H9 (cell line): ENCODE data around the gene RIIAD1. TPM values are rescaled to one million over a fixed set of nuclear protein-coding genes. Genes with fewer than 3 reads are reported as not detected.

Experiments
- DNase-seq: peaks from one replicate; pipeline ENCODE4 v3.0.0-alpha.2; 2017
- H2AFZ ChIP-seq: one replicate; pipeline ENCODE4 v1.6.1; 2013; ENCODE audit warnings: mild to moderate bottlenecking, low read length, control low read depth, moderate library complexity
- H2AK5ac ChIP-seq: 2 replicates; pipeline ENCODE4 v1.6.1; 2013; ENCODE audit warnings: low read length, control low read depth, mixed read lengths; ENCODE audit not compliant: insufficient read length
- H2BK120ac ChIP-seq: one replicate; pipeline ENCODE4 v1.6.1; 2013; ENCODE audit warnings: low read depth, mild to moderate bottlenecking, low read length, control low read depth, inconsistent platforms; ENCODE audit not compliant: poor library complexity, severe bottlenecking
- H2BK12ac ChIP-seq: 2 replicates; pipeline ENCODE4 v1.6.1; 2013; ENCODE audit warnings: low read length, control low read depth, mixed read lengths, low read depth; ENCODE audit not compliant: insufficient read length
- H2BK15ac ChIP-seq: 2 replicates; pipeline ENCODE4 v1.6.1; 2013; ENCODE audit warnings: low read depth, low read length, control low read depth
- H2BK20ac ChIP-seq: one replicate; pipeline ENCODE4 v1.6.1; 2013; ENCODE audit warnings: low read depth, mild to moderate bottlenecking, low read length, control low read depth, inconsistent platforms; ENCODE audit not compliant: poor library complexity, severe bottlenecking
- H2BK5ac ChIP-seq: 2 replicates; pipeline ENCODE4 v1.6.1; 2013; ENCODE audit warnings: low read length, control low read depth, mixed read lengths; ENCODE audit not compliant: insufficient read length
- H3K14ac ChIP-seq: 2 replicates; pipeline ENCODE4 v1.6.1; 2013; ENCODE audit warnings: low read length, control low read depth; ENCODE audit not compliant: insufficient read depth
- H3K18ac ChIP-seq: 2 replicates; pipeline ENCODE4 v1.6.1; 2013; ENCODE audit warnings: low read depth, mild to moderate bottlenecking, mixed read lengths, low read length, control low read depth; ENCODE audit not compliant: insufficient read length
- H3K23ac ChIP-seq: 2 replicates; pipeline ENCODE4 v1.6.1; 2013; ENCODE audit warnings: low read length, control low read depth, mixed read lengths, low read depth; ENCODE audit not compliant: insufficient read length
- H3K23me2 ChIP-seq: 2 replicates; pipeline ENCODE4 v1.6.1; 2013; ENCODE audit warnings: low read depth, mild to moderate bottlenecking, mixed read lengths, low read length, control low read depth; ENCODE audit not compliant: insufficient read length, poor library complexity, severe bottlenecking
- H3K27ac ChIP-seq: 2 replicates; pipeline ENCODE4 v1.5.1; 2013; ENCODE audit warnings: low read length, control low read depth, mixed read lengths, low read depth; ENCODE audit not compliant: insufficient read length
- H3K27me3 ChIP-seq: 2 replicates; pipeline ENCODE4 v1.6.1; 2013; ENCODE audit warnings: low read length, control low read depth, inconsistent platforms; ENCODE audit not compliant: insufficient read depth
- H3K4ac ChIP-seq: 2 replicates; pipeline ENCODE4 v1.6.1; 2013; ENCODE audit warnings: low read depth, mild to moderate bottlenecking, control low read depth, inconsistent platforms, low read length, moderate library complexity
- H3K4me1 ChIP-seq: 2 replicates; pipeline ENCODE4 v1.6.1; 2013; ENCODE audit warnings: low read length, control low read depth, inconsistent platforms; ENCODE audit not compliant: insufficient read depth
- H3K4me2 ChIP-seq: 2 replicates; pipeline ENCODE4 v1.6.1; 2013; ENCODE audit warnings: low read length, control low read depth, mixed read lengths; ENCODE audit not compliant: insufficient read length, insufficient read depth
- H3K56ac ChIP-seq: 2 replicates; pipeline ENCODE4 v1.6.1; 2013; ENCODE audit warnings: low read depth, mild to moderate bottlenecking, mixed read lengths, low read length, control low read depth; ENCODE audit not compliant: insufficient read length
- H3K79me1 ChIP-seq: 2 replicates; pipeline ENCODE4 v1.6.1; 2013; ENCODE audit warnings: low read depth, mild to moderate bottlenecking, moderate library complexity, low read length, control low read depth, inconsistent platforms; ENCODE audit not compliant: insufficient read depth, poor library complexity, severe bottlenecking
- H3K79me2 ChIP-seq: 2 replicates; pipeline ENCODE4 v1.6.1; 2013; ENCODE audit warnings: low read length, control low read depth, inconsistent platforms; ENCODE audit not compliant: insufficient read depth
- H3K9ac ChIP-seq: 2 replicates; pipeline ENCODE4 v1.6.1; 2013; ENCODE audit warnings: low read length, control low read depth, mixed read lengths; ENCODE audit not compliant: insufficient read length; ENCODE audit errors: extremely low read depth
- H3K9me3 ChIP-seq: one replicate; pipeline ENCODE4 v1.6.1; 2013; ENCODE audit warnings: low read depth, low read length, inconsistent platforms; ENCODE audit not compliant: control insufficient read depth
- H3T11ph ChIP-seq: one replicate; pipeline ENCODE4 v1.6.1; 2013; ENCODE audit warnings: mild to moderate bottlenecking, low read length, control low read depth, inconsistent platforms
- H4K20me1 ChIP-seq: one replicate; pipeline ENCODE4 v1.6.1; 2013; ENCODE audit not compliant: control insufficient read depth, insufficient read length, insufficient read depth
- H4K5ac ChIP-seq: 2 replicates; pipeline ENCODE4 v1.6.1; 2013; ENCODE audit warnings: low read depth, mild to moderate bottlenecking, mixed read lengths, low read length, control low read depth; ENCODE audit not compliant: insufficient read length
- H4K8ac ChIP-seq: replicated peaks from 2 replicates; pipeline ENCODE4 v1.6.1; 2013; ENCODE audit warnings: low read length, control low read depth, mixed read lengths, low read depth; ENCODE audit not compliant: insufficient read length
- H4K91ac ChIP-seq: 2 replicates; pipeline ENCODE4 v1.6.1; 2013; ENCODE audit warnings: low read depth, mild to moderate bottlenecking, moderate library complexity, mixed read lengths, low read length, control low read depth; ENCODE audit not compliant: insufficient read length
- H3K27ac Mint-ChIP-seq, 3 experiments: 2 replicates in 2 of 3; 3 replicates in 1 of 3; pipeline ENCODE4 v1.8.0; 2020 to 2021; ENCODE audit warnings: mixed read lengths in 3 of 3, mild to moderate bottlenecking in 1 of 3, moderate library complexity in 1 of 3
- H3K27me3 Mint-ChIP-seq: 2 replicates; pipeline ENCODE4 v1.8.0; 2021; ENCODE audit warnings: low read depth, mild to moderate bottlenecking, moderate library complexity, mixed read lengths
- H3K36me3 Mint-ChIP-seq, 3 experiments: 2 replicates in 2 of 3; 3 replicates in 1 of 3; pipeline ENCODE4 v1.8.0; 2020 to 2021; ENCODE audit warnings: low read depth in 3 of 3, mixed read lengths in 3 of 3; ENCODE audit not compliant: insufficient read depth in 1 of 3
- H3K4me1 Mint-ChIP-seq, 2 experiments: 2 replicates each; pipeline ENCODE4 v1.8.0; 2020; ENCODE audit warnings: mixed read lengths in 2 of 2
- H3K4me3 Mint-ChIP-seq, 2 experiments: 2 replicates in 1 of 2; 3 replicates in 1 of 2; pipeline ENCODE4 v1.8.0; 2020 to 2021; ENCODE audit warnings: mild to moderate bottlenecking in 2 of 2, mixed read lengths in 2 of 2, moderate library complexity in 1 of 2
- H3K9me3 Mint-ChIP-seq, 2 experiments: 2 replicates in 1 of 2; 3 replicates in 1 of 2; pipeline ENCODE4 v1.8.0; 2020; ENCODE audit warnings: mild to moderate bottlenecking in 2 of 2, mixed read lengths in 2 of 2, moderate library complexity in 1 of 2
- WGBS: extraction: QIAGEN DNeasy Blood & Tissue Kit; methylation state at CpG from one replicate; pipeline ENCODE4 v1.1.7; 2013; ENCODE audit warnings: missing lambda C conversion rate, low lambda C conversion rate, mixed read lengths; ENCODE audit not compliant: insufficient read length; ENCODE audit errors: extremely low coverage; 5-methylcytosine and 5-hydroxymethylcytosine counted together
- total RNA-seq: library from RNA; stranded (reverse); gene quantifications from 2 replicates; pipeline ENCODE4 v1.2.1, GENCODE V29; 2021
- TF ChIP-seq, protein P1 (sequence below): fragments of 200-600 bp; sonication (generic); conservative IDR thresholded peaks from 3 replicates; pipeline ENCODE4 v1.8.0; 2021; ENCODE audit warnings: antibody characterized with exemption, mild to moderate bottlenecking

RIIAD1 gene
- total RNA-seq, 1 experiment from 2014 or later = 1.4 TPM

DNA sequence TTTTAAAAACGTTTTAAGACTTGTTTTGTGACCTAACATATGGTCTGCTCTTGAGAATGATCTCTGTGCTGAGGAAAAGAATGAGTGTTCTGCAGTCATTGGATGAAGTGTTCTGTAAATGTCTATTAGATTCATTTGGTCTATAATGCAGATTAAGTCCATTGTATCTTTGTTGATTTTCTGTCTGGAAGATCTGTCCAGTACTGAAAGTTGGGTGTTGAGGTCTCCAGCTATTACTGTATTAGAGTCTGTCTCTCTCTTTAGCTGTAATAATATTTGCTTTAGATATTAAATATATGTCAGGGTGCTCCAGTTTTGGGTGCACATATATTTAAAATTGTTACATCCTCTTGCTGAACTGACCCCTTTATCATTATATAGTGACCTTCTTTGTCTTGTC, 47.9 kb upstream of the RIIAD1 start:
- no peak overlapping the region for H3K23ac ChIP-seq
- H2BK5ac ChIP-seq = no peak overlapping the region
- H4K20me1 ChIP-seq = no peaks in the 10 kb centered on the region
- no peaks in the 10 kb centered on the region for H3K79me1 ChIP-seq
- H3K4ac ChIP-seq = no peak overlapping the region
- peaks cover 0 to 4% of the 10 kb centered on the region in 2 experiments; a peak in 2 of 5 replicates for H3K9me3 Mint-ChIP-seq
- H4K8ac ChIP-seq = no peak overlapping the region
- H2AFZ ChIP-seq = no peak overlapping the region
- WGBS = no CpG with 5 or more reads among the region's 1 CpG
- no peaks in the 10 kb centered on the region for H3K9me3 ChIP-seq
- TF ChIP-seq, protein P1, sequence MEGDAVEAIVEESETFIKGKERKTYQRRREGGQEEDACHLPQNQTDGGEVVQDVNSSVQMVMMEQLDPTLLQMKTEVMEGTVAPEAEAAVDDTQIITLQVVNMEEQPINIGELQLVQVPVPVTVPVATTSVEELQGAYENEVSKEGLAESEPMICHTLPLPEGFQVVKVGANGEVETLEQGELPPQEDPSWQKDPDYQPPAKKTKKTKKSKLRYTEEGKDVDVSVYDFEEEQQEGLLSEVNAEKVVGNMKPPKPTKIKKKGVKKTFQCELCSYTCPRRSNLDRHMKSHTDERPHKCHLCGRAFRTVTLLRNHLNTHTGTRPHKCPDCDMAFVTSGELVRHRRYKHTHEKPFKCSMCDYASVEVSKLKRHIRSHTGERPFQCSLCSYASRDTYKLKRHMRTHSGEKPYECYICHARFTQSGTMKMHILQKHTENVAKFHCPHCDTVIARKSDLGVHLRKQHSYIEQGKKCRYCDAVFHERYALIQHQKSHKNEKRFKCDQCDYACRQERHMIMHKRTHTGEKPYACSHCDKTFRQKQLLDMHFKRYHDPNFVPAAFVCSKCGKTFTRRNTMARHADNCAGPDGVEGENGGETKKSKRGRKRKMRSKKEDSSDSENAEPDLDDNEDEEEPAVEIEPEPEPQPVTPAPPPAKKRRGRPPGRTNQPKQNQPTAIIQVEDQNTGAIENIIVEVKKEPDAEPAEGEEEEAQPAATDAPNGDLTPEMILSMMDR = no peak
- H3K4me1 ChIP-seq = no peaks in the 10 kb centered on the region
- no peak overlapping the region for H4K5ac ChIP-seq
- H2BK15ac ChIP-seq = no peak overlapping the region
- no peak overlapping the region for H3K27ac Mint-ChIP-seq
- peaks cover 21 to 40% (median 33%) of the 10 kb centered on the region in 3 experiments for H3K36me3 Mint-ChIP-seq
- H3K79me2 ChIP-seq = no peaks in the 10 kb centered on the region
- no peak overlapping the region for H3K14ac ChIP-seq
- no peak overlapping the region for H3K18ac ChIP-seq
- H2BK20ac ChIP-seq = no peak overlapping the region
- H3T11ph ChIP-seq = no peak overlapping the region
- peaks cover 0 to 5% of the 10 kb centered on the region in 2 experiments; a peak in 1 of 4 replicates for H3K4me1 Mint-ChIP-seq
- H2AK5ac ChIP-seq = no peak overlapping the region
- H3K9ac ChIP-seq = no peak overlapping the region
- H3K27ac ChIP-seq = no peak overlapping the region
- no peak overlapping the region for H2BK120ac ChIP-seq
- H3K23me2 ChIP-seq = no peaks in the 10 kb centered on the region
- no peak overlapping the region for H3K4me3 Mint-ChIP-seq
- no peak overlapping the region for H3K56ac ChIP-seq
- no peaks in the 10 kb centered on the region for H3K27me3 Mint-ChIP-seq
- no peaks in the 10 kb centered on the region for H3K27me3 ChIP-seq
- no peak for DNase-seq
- H4K91ac ChIP-seq = no peak overlapping the region
- no peak overlapping the region for H3K4me2 ChIP-seq
- no peak overlapping the region for H2BK12ac ChIP-seq
